ENCODE data around the gene ADAP1. TPM values are rescaled to one million over a fixed set of nuclear protein-coding genes. Genes with fewer than 3 reads are reported as not detected.

ADAP1 gene
- total RNA-seq, 1 experiment from 2014 or later = 77.6 TPM

GRCh38 chr7:913736-914520 is 40.6 kb downstream of the ADAP1 start:
- DNase-seq = no peak
- POLR2A ChIA-PET = no interaction called here

DNA sequence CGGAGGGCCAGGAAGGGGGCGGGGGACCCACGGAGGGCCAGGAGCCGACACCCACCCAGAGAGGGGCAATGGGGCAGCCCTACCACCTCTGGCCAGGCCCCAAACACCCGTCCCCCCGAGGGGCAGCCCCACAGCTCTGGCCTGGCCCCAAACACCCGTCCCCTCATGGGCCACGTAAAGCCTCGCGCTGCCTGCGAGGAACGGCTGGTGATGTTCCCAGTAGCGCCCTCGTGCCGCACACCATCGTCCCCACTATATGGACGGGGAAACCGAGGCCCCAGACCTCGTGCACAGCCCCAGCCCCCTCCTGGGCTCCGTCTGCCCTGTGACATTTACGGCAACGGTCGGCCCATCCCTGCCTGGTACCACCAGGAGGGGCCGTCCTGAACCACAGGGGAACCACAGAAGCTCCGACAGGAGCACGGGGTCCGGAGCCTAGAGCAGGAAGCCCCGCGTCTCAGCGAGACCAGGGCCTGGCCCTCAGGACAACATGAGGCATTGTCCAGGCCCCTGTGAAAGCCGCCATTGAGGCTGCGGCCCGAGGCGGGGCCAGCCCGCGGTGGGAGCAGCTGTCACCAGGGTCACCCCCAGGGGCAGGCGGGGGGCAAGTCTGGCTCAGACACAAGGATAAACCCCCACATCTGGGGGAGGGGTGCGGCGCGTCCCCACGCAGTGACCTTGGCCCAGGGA is 42.5 kb downstream of the ADAP1 start:
- Mint-ChIP-seq H3K9me3 (ENCODE audit: unreplicated experiment) (no peaks in the 10 kb centered on the region), H3K27me3 (ENCODE audit: insufficient read depth, unreplicated experiment) (no peaks in the 10 kb centered on the region), H3K4me1 (ENCODE audit: low read depth, unreplicated experiment) (no peaks in the 10 kb centered on the region), H3K27ac (ENCODE audit: unreplicated experiment) (no peak overlapping the region), H3K36me3 (ENCODE audit: insufficient read depth, unreplicated experiment) (peaks cover 14% of the 10 kb centered on the region), H3K4me3 (ENCODE audit: unreplicated experiment) (no peak overlapping the region)
- Histone ChIP-seq H3K4me1 (no peaks in the 10 kb centered on the region), H3K4me3 (ENCODE audit: low read depth, low read length) (no peak overlapping the region), H3K9me3 (no peaks in the 10 kb centered on the region), H3K27me3 (replicated peaks; ENCODE audit: control insufficient read depth, insufficient read depth, low read length) (no peaks in the 10 kb centered on the region), H3K36me3 (ENCODE audit: control insufficient read depth, insufficient read depth, low read length) (no peaks in the 10 kb centered on the region; the same call in 1 of the 2 replicates)
- no peak for TF ChIP-seq CTCF (IDR thresholded peaks at IDR 0.05; ENCODE audit: insufficient read depth in 1 of 2, low read depth in 1 of 2, low read length in 1 of 2, severe bottlenecking in 1 of 2, unreplicated experiment in 1 of 2)
- intact Hi-C loops (cut with micrococcal nuclease; ENCODE audit: unreplicated experiment) = loop anchor here (5.0 kb wide), 1 partner anchor 35 kb away; no protein-coding TSS in a partner anchor
- ChIA-PET CTCF (no interaction called here), POLR2A (no interaction called here)
- no TSS peak for BruUV-seq (replicated peaks)
- DNase-seq = no peak

More at GRCh38 chr7:913736-914520, 40.6 kb downstream of the ADAP1 start:
- H3K36me3 ChIP-seq (ENCODE audit: control insufficient read depth, insufficient read depth, low read length) = no peaks in the 10 kb centered on the region; the same call in 1 of the 2 replicates
- Mint-ChIP-seq H3K4me1 (ENCODE audit: low read depth, unreplicated experiment) (no peaks in the 10 kb centered on the region), H3K4me3 (ENCODE audit: unreplicated experiment) (no peak overlapping the region), H3K27me3 (ENCODE audit: insufficient read depth, unreplicated experiment) (no peaks in the 10 kb centered on the region), H3K9me3 (ENCODE audit: unreplicated experiment) (no peaks in the 10 kb centered on the region), H3K36me3 (ENCODE audit: insufficient read depth, unreplicated experiment) (peaks cover 18% of the 10 kb centered on the region), H3K27ac (ENCODE audit: unreplicated experiment) (no peak overlapping the region)
- intact Hi-C loops (cut with micrococcal nuclease; ENCODE audit: unreplicated experiment) = loop anchor here (5.0 kb wide), 1 partner anchor 33 kb away; no protein-coding TSS in a partner anchor
- H3K4me1 ChIP-seq = no peaks in the 10 kb centered on the region
- H3K4me3 ChIP-seq (ENCODE audit: low read depth, low read length) = no peak overlapping the region
- H3K27me3 ChIP-seq (replicated peaks; ENCODE audit: control insufficient read depth, insufficient read depth, low read length) = no peaks in the 10 kb centered on the region
- H3K9me3 ChIP-seq = no peaks in the 10 kb centered on the region
- CTCF ChIA-PET = no interaction called here
- BruUV-seq (replicated peaks) = no TSS peak
- TF ChIP-seq CTCF (IDR thresholded peaks at IDR 0.05; ENCODE audit: insufficient read depth in 1 of 2, low read depth in 1 of 2, low read length in 1 of 2, severe bottlenecking in 1 of 2, unreplicated experiment in 1 of 2) = no peak

DNA sequence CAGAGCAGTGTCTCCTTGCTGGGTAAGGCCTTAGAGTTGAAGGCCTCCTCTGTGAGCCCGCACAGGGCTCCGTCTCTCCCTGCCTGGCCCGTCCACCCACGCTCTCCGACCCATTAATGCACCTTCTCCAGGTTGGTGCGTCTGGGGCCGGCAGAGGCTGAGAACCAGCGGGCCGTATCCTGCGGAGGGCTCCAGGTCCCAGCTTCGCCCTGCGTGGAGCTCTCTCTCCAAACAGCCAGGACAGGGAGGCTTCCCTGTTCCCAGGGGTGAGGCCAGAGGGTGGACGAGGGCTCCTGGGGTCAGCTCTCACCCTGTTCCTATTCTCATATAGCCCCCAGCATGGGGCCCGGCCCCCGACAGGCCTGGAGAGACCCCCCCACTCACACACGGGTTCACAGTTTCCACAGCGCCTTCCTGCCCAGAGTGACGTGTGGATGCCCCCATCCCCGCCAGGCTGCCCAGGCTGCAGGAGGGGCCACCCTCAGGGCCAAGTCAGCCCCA is 43.5 kb downstream of the ADAP1 start:
- DNase-seq = no peak

More for the DNA sequence above, 43.5 kb downstream of the ADAP1 start:
- Mint-ChIP-seq H3K4me3 (ENCODE audit: unreplicated experiment) (no peak overlapping the region), H3K9me3 (ENCODE audit: unreplicated experiment) (no peaks in the 10 kb centered on the region), H3K27ac (ENCODE audit: unreplicated experiment) (no peak overlapping the region), H3K27me3 (ENCODE audit: insufficient read depth, unreplicated experiment) (no peaks in the 10 kb centered on the region), H3K4me1 (ENCODE audit: low read depth, unreplicated experiment) (no peaks in the 10 kb centered on the region), H3K36me3 (ENCODE audit: insufficient read depth, unreplicated experiment) (peaks cover 7% of the 10 kb centered on the region)
- Histone ChIP-seq H3K4me1 (no peaks in the 10 kb centered on the region), H3K27me3 (replicated peaks; ENCODE audit: control insufficient read depth, insufficient read depth, low read length) (no peaks in the 10 kb centered on the region), H3K4me3 (ENCODE audit: low read depth, low read length) (no peak overlapping the region), H3K9me3 (no peaks in the 10 kb centered on the region), H3K36me3 (ENCODE audit: control insufficient read depth, insufficient read depth, low read length) (no peaks in the 10 kb centered on the region)
- ChIA-PET POLR2A (no interaction called here), CTCF (no interaction called here)
- no peak for TF ChIP-seq CTCF (IDR thresholded peaks at IDR 0.05; ENCODE audit: insufficient read depth in 1 of 2, low read depth in 1 of 2, low read length in 1 of 2, severe bottlenecking in 1 of 2, unreplicated experiment in 1 of 2)
- intact Hi-C loops (cut with micrococcal nuclease; ENCODE audit: unreplicated experiment) = loop anchor here (5.0 kb wide), 1 partner anchor 36 kb away; no protein-coding TSS in a partner anchor
- BruUV-seq (replicated peaks) = no TSS peak

All from Caco-2 (cell line).